GM19025 (cell line): Measurements from ENCODE around the gene SCYL2.

Experiments
- ATAC-seq: cut with Tn5 transposase; IDR thresholded peaks from one replicate; pipeline ENCODE4 v1.9.1; 2021; ENCODE audit warnings: mild to moderate bottlenecking, low read depth, moderate library complexity; ENCODE audit not compliant: unreplicated experiment

Gene SCYL2

DNA sequence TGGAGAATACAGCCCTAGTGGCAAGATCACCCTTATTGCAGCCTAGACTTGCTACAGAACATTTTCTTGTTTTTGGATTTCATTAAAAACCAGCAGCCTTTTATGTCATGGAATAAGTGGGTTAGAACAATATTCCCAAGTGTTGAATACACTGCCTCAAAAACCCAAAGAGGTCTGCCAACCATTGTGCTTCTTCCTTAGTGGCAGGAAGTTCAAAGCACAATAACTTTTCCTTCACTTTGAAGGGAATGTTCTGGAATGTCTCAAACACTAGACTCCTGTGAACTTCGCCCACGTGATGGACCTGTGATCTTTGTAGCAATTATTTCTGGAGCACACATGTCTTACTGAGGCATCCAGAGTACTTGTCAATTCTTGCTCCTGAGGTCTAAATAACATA is 98.4 kb downstream of the SCYL2 start:
- ATAC-seq: no peak

GRCh38 chr12:100368066-100368465 is 101.1 kb downstream of the SCYL2 start:
- ATAC-seq: no peak

GRCh38 chr12:100371146-100371545 is 104.2 kb downstream of the SCYL2 start:
- ATAC-seq: no peak

DNA sequence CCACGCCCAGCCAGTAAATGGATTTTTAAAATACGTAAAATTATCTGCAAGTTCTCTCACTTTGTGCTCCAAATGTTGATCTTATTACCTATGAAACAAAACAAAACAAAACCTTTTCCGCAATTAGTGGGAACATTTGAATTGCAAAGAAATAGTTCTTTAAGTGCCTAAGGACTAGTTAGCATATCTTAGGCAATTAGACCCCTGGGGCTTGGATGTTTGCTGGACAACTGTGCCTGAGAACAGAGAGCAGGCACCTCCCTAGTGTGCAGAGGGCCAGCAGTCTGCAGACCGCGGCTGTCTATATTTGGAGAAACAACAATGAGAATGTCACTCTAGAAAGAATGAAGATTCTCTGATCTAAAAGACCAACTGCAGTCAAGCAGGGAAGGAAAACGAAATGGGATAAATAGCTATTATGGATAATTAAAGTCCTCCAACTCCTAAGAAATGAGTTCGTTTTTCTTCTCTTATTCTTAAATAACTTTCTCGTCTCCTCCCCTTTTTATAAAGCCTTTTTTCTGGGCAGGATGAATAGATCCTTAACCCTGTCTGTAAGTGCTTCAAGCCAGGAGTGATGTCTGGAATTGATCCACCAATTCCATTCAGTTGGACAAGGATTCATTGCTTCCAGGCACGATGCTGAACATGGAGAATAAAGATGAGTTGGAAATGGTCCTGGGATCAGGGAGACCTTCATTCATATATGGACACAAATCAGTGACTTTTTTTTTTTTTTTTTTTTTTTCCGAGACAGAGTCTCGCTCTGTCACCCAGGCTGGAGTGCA is 106.1 kb downstream of the SCYL2 start:
- ATAC-seq: no peak

- no peak for ATAC-seq
Observed at GRCh38 chr12:100375038-100375735, 108.2 kb downstream of the SCYL2 start.

- no peak for ATAC-seq
Observed at GRCh38 chr12:100376161-100376560, 109.2 kb downstream of the SCYL2 start.

- no peak for ATAC-seq
Observed at GRCh38 chr12:100381379-100381778, 114.4 kb downstream of the SCYL2 start.

- no peak for ATAC-seq
Observed at GRCh38 chr12:100382338-100382737, 115.4 kb downstream of the SCYL2 start.

DNA sequence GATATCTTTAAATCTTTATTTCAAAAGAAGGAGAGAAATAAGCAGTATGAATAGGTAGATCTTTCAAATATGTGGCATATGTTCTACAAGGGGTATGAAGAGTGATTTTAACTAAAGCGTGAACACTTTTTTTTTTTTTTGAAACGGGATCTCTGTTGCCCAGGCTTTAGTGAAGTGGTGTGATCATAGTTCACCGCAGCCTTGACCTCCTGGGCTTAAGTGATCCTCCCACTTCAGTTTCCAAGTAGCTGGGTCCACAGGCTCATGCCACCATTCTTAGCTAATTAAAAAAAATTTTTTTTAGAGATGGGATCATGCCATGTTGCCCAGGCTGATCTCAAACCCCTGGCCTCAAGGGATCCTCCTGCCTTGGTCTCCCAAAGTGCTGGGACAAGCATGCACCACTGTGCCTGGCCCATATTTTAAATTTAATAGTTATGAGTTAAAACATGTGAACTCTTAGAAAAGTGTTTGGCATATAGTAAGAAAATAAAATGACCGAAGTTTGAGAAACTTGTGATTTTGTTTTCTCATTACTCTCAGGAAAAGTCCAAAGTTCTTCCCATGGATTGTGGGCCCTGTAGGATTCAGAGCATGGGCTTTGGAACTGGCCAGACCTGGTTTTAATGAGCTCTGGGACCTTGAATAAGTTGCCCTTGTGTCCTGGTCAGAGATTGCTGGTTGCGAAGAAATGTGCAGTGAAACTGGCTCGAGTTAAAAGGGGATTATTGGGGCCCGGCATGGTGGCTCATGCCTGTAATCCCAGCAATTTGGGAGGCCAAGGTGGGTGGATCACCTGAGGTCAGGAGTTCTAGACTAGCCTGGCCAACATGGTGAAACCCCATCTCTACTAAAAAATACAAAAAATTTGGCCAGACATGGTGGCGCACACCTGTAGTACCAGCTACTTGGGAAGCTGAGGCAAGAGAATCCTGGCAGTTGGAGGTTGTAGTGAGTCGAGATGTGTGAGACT is 116.9 kb downstream of the SCYL2 start:
- no peak for ATAC-seq

DNA sequence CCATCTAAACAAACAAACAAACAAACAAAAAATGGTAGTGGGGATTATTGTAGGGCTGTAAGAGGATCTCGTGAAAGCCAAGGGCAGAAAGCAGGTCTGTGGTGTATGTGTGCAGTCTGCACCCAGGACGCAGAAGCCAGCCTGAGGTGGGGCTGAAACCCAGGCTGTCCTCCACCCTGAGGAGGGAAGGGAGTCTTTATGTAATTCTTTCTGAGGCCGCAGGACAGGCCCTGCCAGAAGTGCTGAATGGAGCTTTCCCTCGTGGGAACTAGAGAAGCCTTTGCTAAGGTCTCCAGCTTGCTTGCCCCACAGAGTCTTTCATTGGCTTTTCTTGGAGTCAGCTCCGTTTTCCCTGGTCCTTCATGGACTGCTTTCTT is 117.6 kb downstream of the SCYL2 start:
- ATAC-seq: no peak

DNA sequence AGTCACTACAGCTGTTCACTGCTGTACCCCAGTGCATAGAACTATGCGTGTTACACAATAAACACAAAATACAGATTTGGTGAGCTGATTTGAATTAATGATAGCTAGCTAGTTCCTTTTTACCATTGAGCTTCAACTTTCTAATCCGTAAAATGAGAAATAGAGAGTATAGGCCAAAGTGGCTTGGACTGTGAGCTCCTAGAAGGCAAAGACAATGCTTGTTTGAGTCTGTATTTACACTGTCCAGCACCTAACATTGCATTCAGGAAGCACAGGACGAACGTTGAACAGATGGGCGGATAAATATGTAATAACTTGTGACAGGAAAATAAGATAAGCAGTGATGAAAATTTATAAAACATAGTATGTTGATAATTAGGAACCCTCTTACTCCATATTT is 121.4 kb downstream of the SCYL2 start:
- no peak for ATAC-seq
